Measurements from ENCODE around the gene EFNA5. TPM values are rescaled to one million over a fixed set of nuclear protein-coding genes. Genes with fewer than 3 reads are reported as not detected.

EFNA5 gene
- polyA plus RNA-seq, 3 donors, result 0.01 TPM; not detected in 2

GRCh38 chr5:107553117-107553555, 117.6 kb downstream of the EFNA5 start:
- H3K79me2 ChIP-seq (ENCODE audit: insufficient read depth, low read length), result no peaks in the 10 kb centered on the region
- no peak overlapping the region for H3K4me2 ChIP-seq (replicated peaks; ENCODE audit: extremely low read depth, low read length, poor library complexity, severe bottlenecking)
- WGBS (ENCODE audit: insufficient coverage), result 100% methylated on average over 1 of the region's 7 CpGs
- H3K9ac ChIP-seq (ENCODE audit: insufficient read depth, low read length, poor library complexity, severe bottlenecking), result no peak overlapping the region
- H3K27me3 ChIP-seq (ENCODE audit: control insufficient read depth in 2 of 2, insufficient read depth in 2 of 2, low read length in 2 of 2), result no peaks in the 10 kb centered on the region
- H3K4me1 ChIP-seq (ENCODE audit: control insufficient read depth in 1 of 2, insufficient read depth in 2 of 2, low read length in 2 of 2), result no peaks in the 10 kb centered on the region
- no peaks in the 10 kb centered on the region for H3K9me3 Mint-ChIP-seq
- no peaks in the 10 kb centered on the region for H3K9me3 ChIP-seq (replicated peaks in 1 of 2; ENCODE audit: control insufficient read depth in 1 of 2, insufficient read depth in 1 of 2, low read length in 2 of 2)
- H3K27me3 Mint-ChIP-seq (ENCODE audit: low read depth in 3 of 3), result peaks cover under 1 to 2% (median 1%) of the 10 kb centered on the region in 3 donors
- TF ChIP-seq CTCF (IDR thresholded peaks at IDR 0.05), result no peak
- no peak overlapping the region for H3K27ac Mint-ChIP-seq
- H2AFZ ChIP-seq (ENCODE audit: insufficient read depth, low read depth, low read length, poor library complexity, severe bottlenecking), result no peak overlapping the region
- H3K4me3 Mint-ChIP-seq, result no peak overlapping the region
- no peaks in the 10 kb centered on the region for H3K36me3 Mint-ChIP-seq
- intact Hi-C loops (cut with micrococcal nuclease), result no loop called here
- DNase-seq, result no peak
- H3K4me3 ChIP-seq (replicated peaks in 1 of 3; ENCODE audit: low read depth in 2 of 3, low read length in 3 of 3), result no peak overlapping the region
- no peaks in the 10 kb centered on the region for H4K20me1 ChIP-seq (ENCODE audit: insufficient read depth, low read length)
- H3K27ac ChIP-seq (ENCODE audit: low read depth in 1 of 2, low read length in 2 of 2), result no peak overlapping the region
- no peaks in the 10 kb centered on the region for H3K36me3 ChIP-seq (replicated peaks in 1 of 2; ENCODE audit: control insufficient read depth in 1 of 2, insufficient read depth in 2 of 2, low read length in 2 of 2)
- H3K4me1 Mint-ChIP-seq, result no peaks in the 10 kb centered on the region

GRCh38 chr5:107551088-107551487, 119.6 kb downstream of the EFNA5 start:
- Histone ChIP-seq H3K36me3 (replicated peaks in 1 of 2; ENCODE audit: control insufficient read depth in 1 of 2, insufficient read depth in 2 of 2, low read length in 2 of 2) (no peaks in the 10 kb centered on the region), H3K4me1 (ENCODE audit: control insufficient read depth in 1 of 2, insufficient read depth in 2 of 2, low read length in 2 of 2) (no peaks in the 10 kb centered on the region), H3K9me3 (replicated peaks in 1 of 2; ENCODE audit: control insufficient read depth in 1 of 2, insufficient read depth in 1 of 2, low read length in 2 of 2) (no peaks in the 10 kb centered on the region), H3K4me3 (replicated peaks in 1 of 3; ENCODE audit: low read depth in 2 of 3, low read length in 3 of 3) (no peak overlapping the region), H3K9ac (ENCODE audit: insufficient read depth, low read length, poor library complexity, severe bottlenecking) (no peak overlapping the region), H3K4me2 (replicated peaks; ENCODE audit: extremely low read depth, low read length, poor library complexity, severe bottlenecking) (no peak overlapping the region), H2AFZ (ENCODE audit: insufficient read depth, low read depth, low read length, poor library complexity, severe bottlenecking) (no peak overlapping the region), H3K27ac (ENCODE audit: low read depth in 1 of 2, low read length in 2 of 2) (no peak overlapping the region), H4K20me1 (ENCODE audit: insufficient read depth, low read length) (no peaks in the 10 kb centered on the region), H3K27me3 (ENCODE audit: control insufficient read depth in 2 of 2, insufficient read depth in 2 of 2, low read length in 2 of 2) (no peaks in the 10 kb centered on the region), H3K79me2 (ENCODE audit: insufficient read depth, low read length) (no peaks in the 10 kb centered on the region)
- no peak overlapping the region for H3K4me3 Mint-ChIP-seq
- no peaks in the 10 kb centered on the region for H3K36me3 Mint-ChIP-seq
- no CpG with 5 or more reads among the region's 3 CpGs for WGBS (ENCODE audit: insufficient coverage)
- no peak for TF ChIP-seq CTCF (IDR thresholded peaks at IDR 0.05)
- no peak overlapping the region for H3K27ac Mint-ChIP-seq
- intact Hi-C loops (cut with micrococcal nuclease), result no loop called here
- no peaks in the 10 kb centered on the region for H3K9me3 Mint-ChIP-seq
- no peaks in the 10 kb centered on the region for H3K4me1 Mint-ChIP-seq
- no peak for DNase-seq
- H3K27me3 Mint-ChIP-seq (ENCODE audit: low read depth in 3 of 3), result peaks cover 0 to 2% (median under 1%) of the 10 kb centered on the region in 3 donors

Data from CD14-positive monocyte (primary cell).